HL-60/S4 treated with retinoic acid at 250 ng/mL for 4 days and 3 days (cell line): ENCODE measurements around the gene SLC39A11.

Source experiments
- in situ Hi-C: fragments of 300-500 bp; cut with MboI; formaldehyde crosslinking; loops from 2 replicates; pipeline ENCODE4 v1.7.0; 2022; ENCODE audit warnings: low sequenced_read_pairs

Gene SLC39A11

DNA sequence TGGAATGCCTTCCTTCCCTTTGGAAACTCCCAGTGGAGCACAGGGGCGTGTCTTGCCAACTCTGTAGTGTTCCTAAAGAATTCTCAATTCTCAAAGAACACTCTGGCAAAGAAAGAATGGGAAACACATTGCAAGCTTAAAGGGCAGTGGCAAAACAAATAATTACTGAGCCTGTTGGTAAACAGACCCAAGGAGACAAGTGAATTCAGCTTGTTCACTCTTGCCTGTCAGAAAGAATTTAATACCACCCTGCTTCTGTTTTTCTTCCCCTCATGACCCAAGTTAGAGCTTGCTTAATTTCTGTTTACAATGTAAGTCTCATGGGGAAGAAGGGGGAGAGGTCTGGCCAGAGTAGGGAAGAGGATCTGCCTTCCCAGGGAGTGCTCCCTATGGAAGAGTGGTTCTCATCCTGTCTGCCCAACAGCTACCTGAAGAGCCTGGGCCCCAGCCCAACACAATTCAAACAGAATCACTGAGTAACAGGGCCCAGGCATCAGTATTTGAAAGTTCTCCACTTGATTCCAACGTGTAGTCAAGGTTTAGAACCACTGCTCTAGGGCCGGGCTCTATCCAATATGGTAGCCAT, 386.0 kb downstream of the SLC39A11 start:
- in situ Hi-C loops: no loop called here

- in situ Hi-C loops: no loop called here
Measured at GRCh38 chr17:72705905-72706395, 386.5 kb downstream of the SLC39A11 start.

DNA sequence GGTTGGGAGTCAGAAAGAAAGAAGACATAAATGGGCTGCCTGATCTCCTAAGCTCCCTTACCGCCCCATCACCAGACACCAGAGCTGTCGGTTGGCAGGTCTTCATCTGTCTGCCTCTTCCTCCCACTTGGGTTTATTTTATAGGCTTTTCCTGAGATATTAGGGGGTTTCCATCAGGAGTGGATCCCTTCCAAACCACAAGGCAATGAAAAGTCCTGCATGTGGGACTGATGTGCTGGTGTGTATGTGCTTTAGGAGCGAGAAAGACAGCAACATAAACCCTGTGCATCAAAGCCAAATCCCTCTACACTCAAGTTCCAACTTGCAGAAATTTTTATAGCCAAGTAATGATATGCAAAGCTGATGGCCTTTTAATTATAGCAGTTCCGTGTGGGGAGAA, 389.5 kb downstream of the SLC39A11 start:
- in situ Hi-C loops: no loop called here

DNA sequence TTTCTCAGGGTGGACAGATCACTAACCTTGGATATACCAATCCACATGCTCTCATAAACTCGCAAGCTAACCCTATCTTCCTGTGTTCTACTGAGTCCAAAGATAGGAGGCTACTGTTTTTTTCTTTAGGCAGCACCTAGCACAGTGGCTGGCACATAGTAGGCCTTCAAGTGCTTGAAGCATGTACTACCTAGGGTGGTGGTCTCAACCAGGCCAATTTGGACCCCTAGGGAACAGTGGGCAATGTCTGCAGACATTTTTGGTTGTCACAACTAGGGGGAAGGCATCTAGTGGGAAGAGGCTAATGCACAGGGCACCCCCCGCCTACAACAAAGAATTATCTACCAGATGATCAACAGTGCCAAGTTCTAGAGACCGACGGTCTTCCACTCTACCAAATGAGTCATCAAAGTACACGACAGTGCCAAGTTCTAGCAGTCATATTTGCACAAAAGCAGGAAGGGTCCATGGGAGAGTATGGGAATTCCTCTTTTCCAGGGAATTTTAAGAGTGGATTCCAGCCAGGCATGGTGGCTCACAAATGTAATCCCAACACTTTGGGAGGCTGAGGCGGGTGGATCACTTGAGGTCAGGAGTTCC, 390.3 kb downstream of the SLC39A11 start:
- in situ Hi-C loops: no loop called here

- in situ Hi-C loops: no loop called here
Measured at GRCh38 chr17:72700226-72700625, 392.3 kb downstream of the SLC39A11 start.

DNA sequence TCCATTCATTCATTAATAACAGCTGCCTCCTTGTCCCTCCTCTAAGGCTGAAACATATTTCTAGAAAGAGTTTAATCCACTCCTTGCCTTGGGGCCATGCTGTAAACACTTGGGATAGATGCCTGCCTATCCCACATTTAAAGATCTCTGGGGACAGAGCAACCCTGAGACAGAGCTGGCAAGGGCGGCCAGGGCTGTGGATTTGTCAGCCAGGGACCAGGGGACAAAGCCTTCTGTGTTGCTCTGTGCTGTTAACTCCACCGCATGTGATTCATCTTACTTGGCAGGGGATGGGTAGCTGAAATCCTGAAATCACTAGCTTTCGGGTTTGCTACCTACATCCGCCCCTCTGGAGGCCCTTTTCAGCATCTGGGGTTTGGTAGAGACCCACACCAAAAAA, 392.9 kb downstream of the SLC39A11 start:
- in situ Hi-C loops: no loop called here

- in situ Hi-C loops: no loop called here
Measured at GRCh38 chr17:72697602-72698146, 394.8 kb downstream of the SLC39A11 start.

- in situ Hi-C loops: no loop called here
Measured at GRCh38 chr17:72696721-72697120, 395.8 kb downstream of the SLC39A11 start.

- in situ Hi-C loops: no loop called here
Measured at GRCh38 chr17:72696156-72696555, 396.3 kb downstream of the SLC39A11 start.

DNA sequence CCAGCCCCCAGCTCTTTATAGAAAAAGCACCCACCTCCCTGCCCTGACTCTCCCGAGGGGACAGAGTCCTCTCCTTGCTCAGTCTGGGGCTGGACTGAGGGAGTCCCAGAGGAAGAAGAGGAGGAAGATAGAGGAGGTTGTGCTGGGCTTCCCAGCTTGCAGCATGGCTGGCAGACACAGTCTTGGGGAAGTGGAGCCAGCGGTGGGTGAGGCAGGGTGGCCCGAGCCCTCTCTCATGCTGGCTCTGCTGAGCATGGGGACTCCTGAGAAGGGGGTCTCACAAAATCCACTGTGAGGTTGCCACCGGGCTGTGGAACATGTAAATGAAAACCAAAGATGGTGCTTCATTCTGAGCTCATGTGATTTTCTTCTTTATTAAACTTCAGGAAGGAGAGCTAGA, 398.5 kb downstream of the SLC39A11 start:
- in situ Hi-C loops: no loop called here

DNA sequence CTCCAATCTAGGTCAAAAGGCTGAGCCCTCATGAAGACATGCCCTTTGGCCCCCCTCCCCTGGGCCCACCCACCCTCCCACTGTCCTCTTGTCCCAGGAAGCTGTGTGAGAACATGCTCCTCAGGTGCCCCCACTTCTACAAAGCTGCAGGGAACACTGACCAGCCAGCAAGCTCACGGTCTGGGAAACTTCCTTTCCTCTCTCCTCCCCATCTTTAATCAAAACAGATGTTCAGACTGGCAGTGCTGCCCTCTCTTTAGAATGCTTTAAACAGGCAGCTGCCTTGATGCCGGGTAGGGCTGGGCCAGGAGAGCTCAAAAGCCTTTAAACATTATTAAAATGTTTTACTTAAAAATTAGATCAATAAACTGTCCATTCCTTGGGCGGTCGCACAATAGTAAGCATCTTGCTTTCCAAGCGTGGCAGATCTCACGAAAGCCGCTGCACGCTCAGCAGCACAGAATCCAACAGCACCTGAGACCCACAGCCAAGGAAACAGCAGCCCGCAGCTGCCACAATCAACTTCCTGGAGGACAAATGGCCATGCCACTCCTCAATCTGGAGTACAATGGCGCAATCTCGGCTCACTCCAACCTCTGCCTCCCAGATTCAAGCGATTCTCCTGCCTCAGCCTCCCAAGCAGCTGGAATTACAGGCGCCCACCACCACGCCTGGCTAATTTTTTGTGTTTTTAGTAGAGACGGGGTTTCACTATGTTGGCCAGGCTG, 399.2 kb downstream of the SLC39A11 start:
- in situ Hi-C loops: no loop called here

GRCh38 chr17:72692676-72693075, 399.8 kb downstream of the SLC39A11 start:
- in situ Hi-C loops: no loop called here

DNA sequence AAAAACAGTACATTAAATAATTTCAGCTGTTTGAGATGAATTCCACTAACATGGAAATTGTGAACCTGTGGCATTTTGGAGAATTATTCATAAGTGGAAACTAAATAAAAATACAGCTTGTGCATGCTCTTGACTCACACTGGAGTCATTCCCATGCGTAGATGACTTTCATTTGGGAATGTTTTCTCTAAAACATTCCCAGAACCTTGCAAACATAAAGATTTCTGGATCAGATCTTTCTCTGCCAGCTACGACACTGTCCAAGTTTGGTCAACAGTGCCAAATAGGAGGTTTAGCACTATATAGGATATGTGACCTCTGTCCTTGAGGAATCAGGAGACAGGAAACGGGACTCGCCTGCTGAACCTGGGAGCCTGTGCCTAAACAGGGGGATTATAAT, 400.9 kb downstream of the SLC39A11 start:
- in situ Hi-C loops: no loop called here

DNA sequence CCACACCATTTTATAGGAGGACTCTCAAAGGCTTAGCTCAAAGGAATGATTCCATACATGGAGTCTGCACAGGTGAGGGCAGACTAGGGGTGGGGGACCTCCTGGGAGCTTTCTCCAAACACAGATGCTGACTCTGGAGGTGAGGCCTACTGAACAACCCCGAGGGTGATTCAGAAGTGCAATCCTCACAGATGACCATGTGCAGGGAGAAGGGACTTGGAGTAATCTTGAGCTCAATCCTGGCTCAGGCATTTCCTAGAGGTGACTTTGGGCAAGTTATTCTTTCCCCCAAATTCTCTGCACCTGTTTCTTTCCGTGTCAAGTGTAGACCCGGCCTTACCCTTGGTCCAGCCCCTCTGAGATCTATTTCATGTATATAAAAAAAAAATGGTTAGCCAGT, 401.5 kb downstream of the SLC39A11 start:
- in situ Hi-C loops: no loop called here

DNA sequence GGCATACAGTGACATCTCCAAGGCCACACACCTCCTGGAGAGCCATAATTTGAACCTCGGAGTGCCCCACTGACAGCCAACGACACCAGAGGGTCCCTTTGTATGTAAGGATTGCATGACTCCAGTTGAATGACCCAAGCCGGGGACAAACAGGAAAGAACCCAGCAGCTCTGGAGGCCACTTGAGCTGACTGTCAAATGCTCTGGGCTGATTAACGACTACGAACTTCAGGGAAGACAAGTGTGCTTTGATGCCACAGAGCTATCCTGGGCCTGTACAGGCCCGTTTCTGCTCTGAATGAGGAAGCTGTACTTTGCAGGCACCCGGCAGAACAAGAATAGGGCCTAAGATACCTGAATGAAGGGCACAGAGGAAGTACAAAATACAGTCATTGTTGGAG, 404.6 kb downstream of the SLC39A11 start:
- in situ Hi-C loops: no loop called here

DNA sequence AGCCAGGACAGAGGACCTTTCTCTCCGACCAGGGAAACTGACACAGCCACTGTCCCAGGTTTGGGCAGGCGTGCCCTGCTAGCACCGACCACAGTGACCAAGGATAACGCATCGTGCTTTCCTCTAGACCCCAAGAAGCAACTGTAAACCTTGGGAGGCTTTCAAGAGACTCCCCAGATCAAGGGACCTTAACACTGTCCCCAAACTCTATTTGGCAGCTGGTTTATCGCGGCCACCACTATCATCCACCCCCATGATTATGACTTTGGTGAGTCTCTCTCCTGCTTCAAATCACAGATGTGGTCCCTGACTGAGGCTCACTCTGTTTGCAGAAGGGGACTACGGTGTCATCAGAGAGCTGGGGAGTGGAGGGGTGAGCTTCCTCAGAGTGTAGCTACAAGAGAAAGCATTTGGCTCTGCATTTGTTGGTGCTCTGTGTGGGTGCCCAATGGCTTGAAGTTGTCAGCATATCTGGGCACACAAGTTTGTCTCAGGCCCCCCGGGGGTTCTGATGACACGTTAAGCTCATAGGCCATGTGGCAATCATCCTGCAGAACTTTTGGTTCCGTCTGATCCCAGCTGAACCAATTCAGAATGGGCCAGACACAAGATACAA, 408.0 kb downstream of the SLC39A11 start:
- in situ Hi-C loops: no loop called here

GRCh38 chr17:72683506-72684404, 408.7 kb downstream of the SLC39A11 start:
- in situ Hi-C loops: no loop called here

DNA sequence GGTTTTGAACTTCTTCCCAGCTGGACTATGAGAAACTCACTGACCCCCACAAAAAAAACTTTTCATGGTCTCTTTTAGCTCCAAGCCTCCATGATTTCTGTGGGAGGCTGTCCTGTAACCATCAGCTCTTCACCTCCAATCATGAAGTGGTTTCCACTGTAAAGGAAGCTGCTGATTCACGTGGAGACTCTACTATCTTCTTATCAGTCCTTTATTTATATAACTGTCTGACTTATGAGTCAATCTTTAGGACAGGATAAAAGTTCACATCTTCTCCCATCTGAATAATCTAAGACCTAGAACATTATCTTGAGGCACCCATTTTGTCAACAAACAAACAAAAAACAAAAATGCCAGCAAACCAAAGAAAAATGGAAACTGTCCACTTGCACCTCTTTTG, 409.9 kb downstream of the SLC39A11 start:
- in situ Hi-C loops: no loop called here

DNA sequence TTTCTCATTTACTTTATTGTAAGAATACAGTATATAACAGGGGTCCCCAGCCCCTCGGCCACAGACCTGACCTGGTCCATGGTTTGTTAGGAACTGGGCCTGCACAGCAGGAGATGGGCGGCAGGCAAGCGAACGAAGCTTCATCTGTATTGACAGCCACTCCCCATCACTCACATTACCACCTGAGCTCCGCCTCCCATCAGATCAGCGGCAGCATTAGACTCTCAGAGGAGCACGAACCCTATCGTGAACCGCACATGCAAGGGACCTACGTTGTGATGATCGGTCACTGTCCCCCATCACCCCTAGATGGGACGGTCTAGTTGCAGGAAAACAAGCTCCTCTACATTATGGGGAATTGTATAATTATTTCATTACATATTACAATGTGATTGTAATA, 410.6 kb downstream of the SLC39A11 start:
- in situ Hi-C loops: no loop called here

DNA sequence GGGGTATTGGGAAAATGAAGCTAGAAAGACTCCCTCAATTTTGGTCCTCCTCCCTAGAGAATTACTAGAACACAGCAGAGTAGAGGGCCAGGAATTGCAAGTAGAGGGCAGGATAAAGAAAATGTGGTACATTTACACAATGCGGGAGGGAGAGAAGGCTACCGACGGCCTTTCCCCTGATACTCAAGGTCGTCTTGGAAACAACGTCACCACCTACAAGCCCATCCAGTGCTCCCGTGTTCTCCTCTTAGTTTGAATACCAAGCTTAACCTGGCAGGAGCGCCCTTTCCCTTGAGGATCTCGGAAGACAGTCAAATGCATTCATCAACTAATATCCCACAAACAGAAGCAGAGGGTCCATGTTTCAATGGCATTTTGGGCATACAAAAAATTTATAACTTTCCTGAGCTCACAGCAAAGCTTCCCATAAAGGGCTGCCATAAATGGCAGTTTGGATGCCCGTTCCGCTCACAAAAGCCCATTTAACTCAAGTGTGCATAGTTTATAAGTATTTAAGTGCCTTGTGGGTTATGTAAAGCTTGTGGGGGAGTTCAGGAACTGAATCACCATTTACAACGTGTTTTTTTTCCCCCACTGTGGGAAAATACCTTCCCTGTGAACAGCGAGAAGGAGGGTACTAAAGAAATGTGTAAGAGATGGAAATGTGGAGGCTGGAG, 414.6 kb downstream of the SLC39A11 start:
- in situ Hi-C loops: no loop called here
